GM19240 (cell line): ENCODE data around the gene ZNF410.

Experiments used
- DNase-seq: peaks from one replicate; pipeline ENCODE4 v3.0.0; 2011; ENCODE audit warnings: low spot score; ENCODE audit not compliant: insufficient read length

Gene ZNF410

GRCh38 chr14:73949752-73950734, 63.4 kb downstream of the ZNF410 start, which contains the start of the genes COQ6 and FAM161B:
Gene COQ6, plus strand, starts transcription at chr14:73950302. Its CDS starts 31 bp downstream, at chr14:73950333.
Gene FAM161B, minus strand, starts transcription at chr14:73950094. Its CDS starts 68 bp downstream, at chr14:73950026.
- peak; percentile 77 for DNase-seq

GRCh38 chr14:73953731-73954130, 67.1 kb downstream of the ZNF410 start:
- DNase-seq = no peak

DNA sequence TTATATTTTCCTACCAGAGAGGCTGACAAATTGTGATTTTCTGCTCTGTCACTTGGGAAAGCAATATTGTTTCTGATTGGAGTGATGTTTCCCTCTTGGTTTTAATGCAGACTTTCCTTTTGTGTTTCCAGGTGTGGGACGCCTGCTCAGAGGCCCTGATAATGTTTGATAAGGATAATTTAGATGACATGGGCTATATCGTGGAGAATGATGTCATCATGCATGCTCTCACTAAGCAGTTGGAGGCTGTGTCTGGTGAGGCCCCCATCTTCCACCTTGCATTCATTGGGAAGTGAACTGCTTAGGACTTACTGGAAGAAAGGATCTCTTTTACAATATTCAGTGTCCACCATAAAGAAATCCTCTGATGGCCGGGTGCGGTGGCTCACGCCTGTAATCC, 69.0 kb downstream of the ZNF410 start:
- no peak for DNase-seq

GRCh38 chr14:73958591-73958990, 71.9 kb downstream of the ZNF410 start:
- DNase-seq = no peak

DNA sequence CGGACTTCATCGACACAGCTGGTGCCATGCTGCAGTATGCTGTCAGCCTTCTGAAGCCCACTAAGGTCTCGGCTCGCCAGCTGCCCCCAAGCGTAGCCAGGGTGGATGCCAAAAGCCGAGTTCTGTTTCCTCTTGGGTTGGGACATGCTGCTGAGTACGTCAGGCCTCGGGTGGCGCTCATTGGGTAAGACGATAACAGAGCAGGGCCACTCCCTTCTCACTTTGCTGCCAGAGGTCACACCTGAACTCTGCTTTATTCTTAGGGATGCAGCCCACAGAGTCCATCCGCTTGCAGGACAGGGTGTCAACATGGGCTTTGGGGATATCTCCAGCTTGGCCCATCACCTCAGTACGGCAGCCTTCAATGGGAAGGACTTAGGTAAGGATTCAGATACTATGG, 74.5 kb downstream of the ZNF410 start:
- no peak for DNase-seq

- no peak for DNase-seq
These were observed 78.6 kb downstream of the ZNF410 start for GRCh38 chr14:73965216-73965615.

- DNase-seq = no peak
These were observed 82.2 kb downstream of the ZNF410 start for GRCh38 chr14:73968885-73969284.

- DNase-seq = no peak
These were observed 86.8 kb downstream of the ZNF410 start for GRCh38 chr14:73973497-73973896.

GRCh38 chr14:73976125-73976524, 89.5 kb downstream of the ZNF410 start:
- no peak for DNase-seq

DNA sequence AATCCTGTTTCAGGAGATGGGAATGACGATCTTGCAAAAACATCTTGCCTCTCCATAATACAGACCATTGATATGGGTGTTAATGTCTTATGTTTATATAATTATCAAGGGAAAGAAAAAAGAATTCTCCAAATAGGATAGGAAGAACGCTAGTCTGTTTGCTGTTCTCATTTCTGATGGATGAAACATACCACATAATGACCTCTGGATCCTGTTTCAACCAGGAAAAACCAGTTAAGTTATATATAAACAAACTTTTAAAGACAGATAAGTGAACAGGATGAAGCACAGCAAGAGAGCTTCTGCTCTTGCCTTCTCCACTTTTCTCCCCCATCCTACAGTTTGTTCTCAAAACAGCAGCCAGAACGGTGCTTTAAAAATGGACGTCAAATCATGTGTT, 91.2 kb downstream of the ZNF410 start:
- DNase-seq = no peak
